Measurements from ENCODE around the gene MTX2. TPM values are rescaled to one million over a fixed set of nuclear protein-coding genes. Genes with fewer than 3 reads are reported as not detected.

Gene MTX2
- total RNA-seq, 1 experiment from 2014 or later, result 30.8 TPM

- Histone ChIP-seq H3K9ac (ENCODE audit: extremely low read depth, insufficient read length, low read length) (no peak overlapping the region), H2BK20ac (ENCODE audit: low read depth, low read length, poor library complexity, severe bottlenecking) (no peak overlapping the region), H3K14ac (ENCODE audit: insufficient read depth, low read length) (no peak overlapping the region), H4K20me1 (ENCODE audit: control insufficient read depth, insufficient read depth, insufficient read length) (no peaks in the 10 kb centered on the region), H3K9me3 (ENCODE audit: control insufficient read depth, low read depth, low read length) (no peaks in the 10 kb centered on the region), H2BK5ac (ENCODE audit: insufficient read length, low read length) (no peak overlapping the region), H3K79me2 (ENCODE audit: insufficient read depth, low read length) (peaks cover 4% of the 10 kb centered on the region; the same call in 1 of the 2 replicates), H2BK120ac (ENCODE audit: low read depth, low read length, poor library complexity, severe bottlenecking) (no peak overlapping the region), H3T11ph (ENCODE audit: low read length) (no peak overlapping the region), H4K5ac (ENCODE audit: insufficient read length, low read depth, low read length) (no peak overlapping the region), H2AK5ac (ENCODE audit: insufficient read length, low read length) (no peak overlapping the region), H3K56ac (ENCODE audit: insufficient read length, low read depth, low read length) (no peak overlapping the region), H3K27ac (ENCODE audit: insufficient read length, low read depth, low read length) (no peak overlapping the region), H3K4ac (ENCODE audit: low read depth, low read length) (no peak overlapping the region), H3K23me2 (ENCODE audit: insufficient read length, low read depth, low read length, poor library complexity, severe bottlenecking) (peaks cover 3% of the 10 kb centered on the region), H2BK15ac (ENCODE audit: low read depth, low read length) (no peak overlapping the region), H3K4me2 (ENCODE audit: insufficient read depth, insufficient read length, low read length) (peak overlapping the region; percentile 81), H2BK12ac (ENCODE audit: insufficient read length, low read depth, low read length) (no peak overlapping the region), H3K27me3 (ENCODE audit: insufficient read depth, low read length) (no peaks in the 10 kb centered on the region), H4K91ac (ENCODE audit: insufficient read length, low read depth, low read length) (no peak overlapping the region), H3K4me1 (ENCODE audit: insufficient read depth, low read length) (no peaks in the 10 kb centered on the region), H3K18ac (ENCODE audit: insufficient read length, low read depth, low read length) (no peak overlapping the region), H4K8ac (replicated peaks; ENCODE audit: insufficient read length, low read depth, low read length) (no peak overlapping the region), H3K79me1 (ENCODE audit: insufficient read depth, low read depth, low read length, poor library complexity, severe bottlenecking) (no peaks in the 10 kb centered on the region), H3K23ac (ENCODE audit: insufficient read length, low read depth, low read length) (no peak overlapping the region), H2AFZ (ENCODE audit: low read length) (peak overlapping the region; percentile 41)
- no peaks in the 10 kb centered on the region for H3K9me3 Mint-ChIP-seq
- WGBS (ENCODE audit: extremely low coverage, insufficient read length, low lambda C conversion rate), result no CpG with 5 or more reads among the region's 10 CpGs
- peaks cover 8% of the 10 kb centered on the region; the same call in 1 of the 2 replicates for H3K27me3 Mint-ChIP-seq (ENCODE audit: low read depth)
- peaks cover 7 to 10% of the 10 kb centered on the region in 2 experiments for H3K4me1 Mint-ChIP-seq
- TF ChIP-seq, protein P1, sequence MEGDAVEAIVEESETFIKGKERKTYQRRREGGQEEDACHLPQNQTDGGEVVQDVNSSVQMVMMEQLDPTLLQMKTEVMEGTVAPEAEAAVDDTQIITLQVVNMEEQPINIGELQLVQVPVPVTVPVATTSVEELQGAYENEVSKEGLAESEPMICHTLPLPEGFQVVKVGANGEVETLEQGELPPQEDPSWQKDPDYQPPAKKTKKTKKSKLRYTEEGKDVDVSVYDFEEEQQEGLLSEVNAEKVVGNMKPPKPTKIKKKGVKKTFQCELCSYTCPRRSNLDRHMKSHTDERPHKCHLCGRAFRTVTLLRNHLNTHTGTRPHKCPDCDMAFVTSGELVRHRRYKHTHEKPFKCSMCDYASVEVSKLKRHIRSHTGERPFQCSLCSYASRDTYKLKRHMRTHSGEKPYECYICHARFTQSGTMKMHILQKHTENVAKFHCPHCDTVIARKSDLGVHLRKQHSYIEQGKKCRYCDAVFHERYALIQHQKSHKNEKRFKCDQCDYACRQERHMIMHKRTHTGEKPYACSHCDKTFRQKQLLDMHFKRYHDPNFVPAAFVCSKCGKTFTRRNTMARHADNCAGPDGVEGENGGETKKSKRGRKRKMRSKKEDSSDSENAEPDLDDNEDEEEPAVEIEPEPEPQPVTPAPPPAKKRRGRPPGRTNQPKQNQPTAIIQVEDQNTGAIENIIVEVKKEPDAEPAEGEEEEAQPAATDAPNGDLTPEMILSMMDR (conservative IDR thresholded peaks at IDR 0.05), result no peak
- H3K36me3 Mint-ChIP-seq (ENCODE audit: insufficient read depth in 1 of 3, low read depth in 3 of 3), result no peaks in the 10 kb centered on the region
- no peak for DNase-seq
- peak overlapping the region in 1 of 3 experiments; percentile 92; a peak in 1 of 7 replicates for H3K27ac Mint-ChIP-seq
- H3K4me3 Mint-ChIP-seq, result peak overlapping the region; percentile 95 to 96
Observed at GRCh38 chr2:176268976-176269318, 295 bp upstream of the MTX2 start.
